Suprapubic skin (tissue), 4 donors: ENCODE data around the gene RBM38.

Experiments used
- CTCF ChIP-seq, 2 donors: fragments of 200-600 bp in 1 of 2; fragments of 450-650 bp in 1 of 2; sonication (generic) in 1 of 2; IDR thresholded peaks; one replicate each; pipeline ENCODE4 v1.5.1; 2016 to 2019; ENCODE audit warnings: antibody characterized with exemption in 2 of 2, mild to moderate bottlenecking in 1 of 2, moderate library complexity in 1 of 2
- POLR2A ChIP-seq, 2 donors: fragments of 450-650 bp; IDR thresholded peaks; one replicate each; pipeline ENCODE4 v1.6.1; 2017; ENCODE audit warnings: antibody characterized with exemption in 2 of 2, mild to moderate bottlenecking in 2 of 2, moderate library complexity in 2 of 2
- POLR2AphosphoS5 ChIP-seq, 3 donors: sonication (generic); formaldehyde crosslinking; IDR thresholded peaks; one replicate each; pipeline ENCODE4 v1.6.1; 2017; ENCODE audit warnings: antibody characterized with exemption in 3 of 3

GRCh38 chr20:57385940-57386339 is 5.3 kb upstream of the RBM38 start:
- TF ChIP-seq CTCF (IDR thresholded peaks at IDR 0.05): no peak
- TF ChIP-seq POLR2A (IDR thresholded peaks at IDR 0.05): no peak
- no peak for TF ChIP-seq POLR2AphosphoS5 (IDR thresholded peaks at IDR 0.05)
